CD14-positive monocyte (primary cell): ENCODE data around the gene TMEM106B. TPM values are rescaled to one million over a fixed set of nuclear protein-coding genes. Genes with fewer than 3 reads are reported as not detected.

Experiments
- DNase-seq, 3 donors: peaks; one replicate each; pipeline ENCODE4 v3.0.0-alpha.2; 2011 to 2022
- H2AFZ ChIP-seq: 2 replicates; pipeline ENCODE4 v1.6.0; 2012; ENCODE audit warnings: mild to moderate bottlenecking, low read depth, low read length, inconsistent platforms; ENCODE audit not compliant: insufficient read depth, poor library complexity, severe bottlenecking
- H3K27ac ChIP-seq, 2 donors: 1 replicate in 1 of 2; 2 replicates in 1 of 2; pipeline ENCODE4 v1.5.1; 2012 to 2013; ENCODE audit warnings: low read length in 2 of 2, control low read depth in 1 of 2, inconsistent platforms in 1 of 2, low read depth in 1 of 2, mild to moderate bottlenecking in 1 of 2
- H3K27me3 ChIP-seq, 2 donors: one replicate each; pipeline versions ENCODE4 v1.6.0 to v1.6.1; 2011 to 2013; ENCODE audit warnings: low read length in 2 of 2; ENCODE audit not compliant: control insufficient read depth in 2 of 2, insufficient read depth in 2 of 2
- H3K36me3 ChIP-seq, 2 donors: replicated peaks in 1 of 2; 1 replicate in 1 of 2; 2 replicates in 1 of 2; pipeline versions ENCODE4 v1.5.1 to v1.6.1; 2012 to 2013; ENCODE audit warnings: low read length in 2 of 2, control low read depth in 1 of 2, inconsistent platforms in 1 of 2, mild to moderate bottlenecking in 1 of 2; ENCODE audit not compliant: insufficient read depth in 2 of 2, control insufficient read depth in 1 of 2
- H3K4me1 ChIP-seq, 2 donors: 1 replicate in 1 of 2; 2 replicates in 1 of 2; pipeline versions ENCODE4 v1.5.1 to v1.6.1; 2012 to 2013; ENCODE audit warnings: low read length in 2 of 2, control low read depth in 1 of 2, inconsistent platforms in 1 of 2, mild to moderate bottlenecking in 1 of 2, moderate library complexity in 1 of 2; ENCODE audit not compliant: insufficient read depth in 2 of 2, control insufficient read depth in 1 of 2
- H3K4me2 ChIP-seq: replicated peaks from 2 replicates; pipeline ENCODE3; 2012; ENCODE audit warnings: low read length, moderate library complexity, mild to moderate bottlenecking; ENCODE audit not compliant: poor library complexity, severe bottlenecking; ENCODE audit errors: extremely low read depth
- H3K4me3 ChIP-seq, 3 experiments: fragments of 200-600 bp in 1 of 3; sonication (generic) in 1 of 3; replicated peaks in 1 of 3; 1 replicate in 2 of 3; 2 replicates in 1 of 3; pipeline ENCODE4 v1.5.1; 2011 to 2013; ENCODE audit warnings: low read length in 3 of 3, mild to moderate bottlenecking in 3 of 3, control low read depth in 2 of 3, low read depth in 2 of 3, inconsistent platforms in 1 of 3, moderate library complexity in 1 of 3
- H3K79me2 ChIP-seq: 2 replicates; pipeline ENCODE4 v1.6.0; 2012; ENCODE audit warnings: mild to moderate bottlenecking, control low read depth, inconsistent platforms, low read length, moderate library complexity; ENCODE audit not compliant: insufficient read depth
- H3K9ac ChIP-seq: 2 replicates; pipeline ENCODE4 v1.6.0; 2017; ENCODE audit warnings: low read length, mild to moderate bottlenecking; ENCODE audit not compliant: insufficient read depth, poor library complexity, severe bottlenecking
- H3K9me3 ChIP-seq, 2 donors: replicated peaks in 1 of 2; 1 replicate in 1 of 2; 2 replicates in 1 of 2; pipeline versions ENCODE4 v1.5.1 to v1.6.1; 2012 to 2013; ENCODE audit warnings: low read length in 2 of 2, control low read depth in 1 of 2; ENCODE audit not compliant: control insufficient read depth in 1 of 2, insufficient read depth in 1 of 2
- H4K20me1 ChIP-seq: 2 replicates; pipeline ENCODE4 v1.6.0; 2012; ENCODE audit warnings: mild to moderate bottlenecking, low read length, control low read depth, moderate library complexity; ENCODE audit not compliant: insufficient read depth
- H3K27ac Mint-ChIP-seq, 7 donors: one replicate each; pipeline ENCODE4 v1.8.0; 2020; ENCODE audit warnings: mild to moderate bottlenecking in 7 of 7, mixed read lengths in 7 of 7, moderate library complexity in 6 of 7, inconsistent platforms in 2 of 7
- H3K27me3 Mint-ChIP-seq, 3 donors: one replicate each; pipeline ENCODE4 v1.8.0; 2021 to 2022; ENCODE audit warnings: low read depth in 3 of 3, mild to moderate bottlenecking in 3 of 3, mixed read lengths in 3 of 3, moderate library complexity in 3 of 3, inconsistent platforms in 1 of 3
- H3K36me3 Mint-ChIP-seq, 2 donors: one replicate each; pipeline ENCODE4 v1.8.0; 2020; ENCODE audit warnings: mixed read lengths in 2 of 2, inconsistent platforms in 1 of 2, mild to moderate bottlenecking in 1 of 2
- H3K4me1 Mint-ChIP-seq: one replicate; pipeline ENCODE4 v1.8.0; 2020; ENCODE audit warnings: mild to moderate bottlenecking, mixed read lengths
- H3K4me3 Mint-ChIP-seq, 2 donors: one replicate each; pipeline ENCODE4 v1.8.0; 2020; ENCODE audit warnings: mild to moderate bottlenecking in 2 of 2, mixed read lengths in 2 of 2, moderate library complexity in 1 of 2
- H3K9me3 Mint-ChIP-seq, 7 donors: one replicate each; pipeline ENCODE4 v1.8.0; 2020 to 2022; ENCODE audit warnings: mixed read lengths in 7 of 7, mild to moderate bottlenecking in 6 of 7, moderate library complexity in 6 of 7, inconsistent platforms in 2 of 7
- WGBS: methylation state at CpG from one replicate; pipeline ENCODE4 v1.1.5; 2013; ENCODE audit warnings: missing lambda C conversion rate; ENCODE audit not compliant: insufficient coverage; 5-methylcytosine and 5-hydroxymethylcytosine counted together
- intact Hi-C, 2 donors: fragments of 100-400 bp; cut with micrococcal nuclease; formaldehyde crosslinking; loops; one replicate each; pipeline versions ENCODE4 v1.15.0 to v1.15.1; 2023
- polyA plus RNA-seq, 3 donors: library from polyadenylated mRNA; depleted of rRNA in 1 of 3; unstranded in 2 of 3; stranded (reverse) in 1 of 3; fragments of 300-500 nt in 2 of 3; fragments of >200 nt in 1 of 3; fragmentation: Illumina TruSeq in 2 of 3; gene quantifications; 1 replicate in 2 of 3; 2 replicates in 1 of 3; pipeline ENCODE4 v1.2.3, GENCODE V29; 2012 to 2021
- TF ChIP-seq, protein P1 (sequence below): fragments of 200-600 bp; IDR thresholded peaks from one replicate; pipeline ENCODE4 v1.8.0; 2022; ENCODE audit warnings: antibody characterized with exemption, mild to moderate bottlenecking

TMEM106B gene
- polyA plus RNA-seq, 3 donors: 5.2 to 17.7 (median 11.6) TPM

DNA sequence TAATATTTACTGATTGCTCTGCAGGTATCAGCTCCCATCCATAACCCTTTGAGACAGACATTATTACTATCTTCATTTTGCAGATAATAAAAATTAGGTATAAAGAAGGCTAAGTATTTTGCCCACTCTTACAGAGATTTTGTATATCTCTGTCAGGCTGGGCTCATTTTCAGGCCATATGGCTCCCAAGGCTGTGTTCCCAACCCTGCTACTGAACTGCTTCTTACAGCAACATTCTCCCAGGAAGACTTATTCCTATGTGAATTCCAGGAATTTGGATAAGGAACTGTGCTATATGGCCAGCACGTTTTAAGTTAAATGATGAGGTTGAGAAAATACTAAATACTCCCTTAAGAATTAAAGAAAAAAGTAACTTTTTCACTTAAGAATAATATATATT, 1.9 kb upstream of the TMEM106B start:
- Mint-ChIP-seq H3K9me3 (no peaks in the 10 kb centered on the region), H3K36me3 (peaks cover under 1% of the 10 kb centered on the region in 2 donors), H3K27ac (no peak overlapping the region), H3K4me3 (no peak overlapping the region), H3K4me1 (peaks cover 19% of the 10 kb centered on the region), H3K27me3 (peaks cover 14 to 31% (median 21%) of the 10 kb centered on the region in 3 donors)
- H3K79me2 ChIP-seq: peaks cover 17% of the 10 kb centered on the region
- no CpG with 5 or more reads among the region's 1 CpG for WGBS
- no peak overlapping the region for H3K4me3 ChIP-seq
- intact Hi-C loops: no loop called here
- H3K9me3 ChIP-seq: no peaks in the 10 kb centered on the region
- H3K9ac ChIP-seq: no peak overlapping the region
- no peak overlapping the region for H3K27ac ChIP-seq
- TF ChIP-seq, protein P1, sequence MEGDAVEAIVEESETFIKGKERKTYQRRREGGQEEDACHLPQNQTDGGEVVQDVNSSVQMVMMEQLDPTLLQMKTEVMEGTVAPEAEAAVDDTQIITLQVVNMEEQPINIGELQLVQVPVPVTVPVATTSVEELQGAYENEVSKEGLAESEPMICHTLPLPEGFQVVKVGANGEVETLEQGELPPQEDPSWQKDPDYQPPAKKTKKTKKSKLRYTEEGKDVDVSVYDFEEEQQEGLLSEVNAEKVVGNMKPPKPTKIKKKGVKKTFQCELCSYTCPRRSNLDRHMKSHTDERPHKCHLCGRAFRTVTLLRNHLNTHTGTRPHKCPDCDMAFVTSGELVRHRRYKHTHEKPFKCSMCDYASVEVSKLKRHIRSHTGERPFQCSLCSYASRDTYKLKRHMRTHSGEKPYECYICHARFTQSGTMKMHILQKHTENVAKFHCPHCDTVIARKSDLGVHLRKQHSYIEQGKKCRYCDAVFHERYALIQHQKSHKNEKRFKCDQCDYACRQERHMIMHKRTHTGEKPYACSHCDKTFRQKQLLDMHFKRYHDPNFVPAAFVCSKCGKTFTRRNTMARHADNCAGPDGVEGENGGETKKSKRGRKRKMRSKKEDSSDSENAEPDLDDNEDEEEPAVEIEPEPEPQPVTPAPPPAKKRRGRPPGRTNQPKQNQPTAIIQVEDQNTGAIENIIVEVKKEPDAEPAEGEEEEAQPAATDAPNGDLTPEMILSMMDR: no peak
- peaks cover 9 to 15% of the 10 kb centered on the region in 2 donors for H3K4me1 ChIP-seq
- no peak overlapping the region for H2AFZ ChIP-seq
- no peak for DNase-seq
- H3K27me3 ChIP-seq: peaks cover 17 to 27% of the 10 kb centered on the region in 2 donors
- H4K20me1 ChIP-seq: no peaks in the 10 kb centered on the region
- H3K36me3 ChIP-seq: no peaks in the 10 kb centered on the region
- no peak overlapping the region for H3K4me2 ChIP-seq

- Histone ChIP-seq H3K9ac (peak overlapping the region; percentile 85), H3K4me3 (peak overlapping the region; percentile 77 to 94 (median 80)), H3K27ac (peak overlapping the region; percentile 70 to 92), H3K79me2 (peaks cover 20% of the 10 kb centered on the region), H3K36me3 (peaks cover 0 to 6% of the 10 kb centered on the region in 2 donors), H4K20me1 (no peaks in the 10 kb centered on the region), H2AFZ (peak overlapping the region; percentile 91), H3K27me3 (peaks cover 17 to 27% of the 10 kb centered on the region in 2 donors), H3K9me3 (no peaks in the 10 kb centered on the region), H3K4me2 (peak overlapping the region; percentile 73), H3K4me1 (peaks cover 9 to 15% of the 10 kb centered on the region in 2 donors)
- peak in 2 of 3 donors; percentile 13 to 31 for DNase-seq
- Mint-ChIP-seq H3K4me3 (peak overlapping the region; percentile 83 to 99), H3K4me1 (peaks cover 19% of the 10 kb centered on the region), H3K27ac (peak overlapping the region; percentile 87 to 97 (median 94)), H3K9me3 (no peaks in the 10 kb centered on the region), H3K36me3 (peaks cover 3 to 7% of the 10 kb centered on the region in 2 donors), H3K27me3 (peaks cover 14 to 28% (median 20%) of the 10 kb centered on the region in 3 donors)
- intact Hi-C loops: loop anchor here in 1 of 2 donors (10.0 kb wide), 1 partner anchor 146 kb away; no protein-coding TSS in a partner anchor
- WGBS: 0% methylated on average over 13 of the region's 26 CpGs
- TF ChIP-seq, protein P1: no peak
These were observed 678 bp upstream of the TMEM106B start for GRCh38 chr7:12210179-12211053.
